ENCODE data around the gene TMEM175. TPM values are rescaled to one million over a fixed set of nuclear protein-coding genes. Genes with fewer than 3 reads are reported as not detected.

The TMEM175 gene
- total RNA-seq, 2 donors from 2014 or later: 20.2 to 24.0 TPM

DNA sequence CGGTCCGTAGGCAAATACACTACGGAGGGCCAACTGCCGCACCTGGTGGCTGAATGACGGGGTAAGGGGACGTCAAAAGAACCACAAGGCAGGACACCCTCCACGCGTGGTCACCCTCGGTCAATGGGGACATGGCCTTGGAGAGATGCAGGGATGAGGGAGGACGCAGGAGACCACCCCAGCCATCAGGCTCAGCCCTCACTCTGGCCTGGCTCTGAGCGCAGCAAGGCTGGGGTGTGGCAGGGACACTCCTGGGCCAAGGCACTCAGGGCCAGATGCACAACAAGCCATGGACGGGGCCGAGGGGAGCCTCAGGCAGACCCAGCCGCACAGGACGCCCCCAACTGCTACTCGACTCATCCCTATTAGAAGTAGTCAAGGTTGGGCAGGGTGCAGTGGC, 36.7 kb upstream of the TMEM175 start:
- H3K27me3 ChIP-seq: no peaks in the 10 kb centered on the region
- H3K4me1 ChIP-seq: no peaks in the 10 kb centered on the region
- H3K27ac ChIP-seq: no peak overlapping the region
- peaks cover 46% of the 10 kb centered on the region for H3K36me3 ChIP-seq
- TF ChIP-seq CTCF (IDR thresholded peaks at IDR 0.05): no peak
- no peaks in the 10 kb centered on the region for H3K9me3 ChIP-seq
- no peak for DNase-seq (ENCODE audit: low spot score)
- no peak overlapping the region for H3K4me3 ChIP-seq

DNA sequence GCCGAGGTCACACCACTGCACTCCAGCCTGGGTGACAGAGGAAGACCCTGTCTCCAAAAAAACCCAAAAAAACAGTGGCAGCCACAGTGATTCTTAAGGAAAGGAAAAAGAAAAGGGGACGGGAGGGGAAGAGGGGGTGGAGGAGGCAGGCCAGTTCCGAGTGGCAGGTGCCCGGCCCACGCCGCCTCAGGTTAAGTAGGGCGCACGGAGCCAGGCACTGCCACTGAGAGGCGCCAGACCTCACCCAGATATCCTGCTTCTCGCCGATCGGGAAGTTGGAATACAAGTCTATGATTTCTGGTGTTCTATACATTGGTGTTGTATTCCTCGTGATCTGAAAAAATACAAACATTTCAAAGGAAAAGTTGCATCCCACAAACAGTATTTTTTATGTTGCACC, 36.0 kb upstream of the TMEM175 start:
- H3K9me3 ChIP-seq: no peaks in the 10 kb centered on the region
- H3K27ac ChIP-seq: no peak overlapping the region
- H3K4me3 ChIP-seq: no peak overlapping the region
- peaks cover 46% of the 10 kb centered on the region for H3K36me3 ChIP-seq
- H3K27me3 ChIP-seq: no peaks in the 10 kb centered on the region
- no peaks in the 10 kb centered on the region for H3K4me1 ChIP-seq
- no peak for DNase-seq (ENCODE audit: low spot score)
- no peak for TF ChIP-seq CTCF (IDR thresholded peaks at IDR 0.05)

- no peaks in the 10 kb centered on the region for H3K27me3 ChIP-seq
- H3K4me3 ChIP-seq: no peak overlapping the region
- no peak for TF ChIP-seq CTCF (IDR thresholded peaks at IDR 0.05)
- no peaks in the 10 kb centered on the region for H3K4me1 ChIP-seq
- H3K27ac ChIP-seq: no peak overlapping the region
- peaks cover 46% of the 10 kb centered on the region for H3K36me3 ChIP-seq
- no peaks in the 10 kb centered on the region for H3K9me3 ChIP-seq
- DNase-seq (ENCODE audit: low spot score): no peak
Observed at GRCh38 chr4:896630-897029, 35.6 kb upstream of the TMEM175 start.

GRCh38 chr4:898123-898522, 34.1 kb upstream of the TMEM175 start:
- DNase-seq (ENCODE audit: low spot score): no peak
- H3K4me3 ChIP-seq: no peak overlapping the region
- H3K4me1 ChIP-seq: no peaks in the 10 kb centered on the region
- peaks cover 43% of the 10 kb centered on the region for H3K36me3 ChIP-seq
- no peak for TF ChIP-seq CTCF (IDR thresholded peaks at IDR 0.05)
- H3K9me3 ChIP-seq: no peaks in the 10 kb centered on the region
- H3K27ac ChIP-seq: no peak overlapping the region
- H3K27me3 ChIP-seq: no peaks in the 10 kb centered on the region

- H3K4me3 ChIP-seq: no peak overlapping the region
- H3K9me3 ChIP-seq: no peaks in the 10 kb centered on the region
- H3K27ac ChIP-seq: no peak overlapping the region
- H3K36me3 ChIP-seq: peaks cover 34% of the 10 kb centered on the region
- DNase-seq (ENCODE audit: low spot score): no peak
- H3K27me3 ChIP-seq: no peaks in the 10 kb centered on the region
- no peak for TF ChIP-seq CTCF (IDR thresholded peaks at IDR 0.05)
- H3K4me1 ChIP-seq: no peaks in the 10 kb centered on the region
Observed at GRCh38 chr4:898869-899555, 33.2 kb upstream of the TMEM175 start.

- no peak overlapping the region for H3K27ac ChIP-seq
- DNase-seq (ENCODE audit: low spot score): no peak
- no peak for TF ChIP-seq CTCF (IDR thresholded peaks at IDR 0.05)
- H3K36me3 ChIP-seq: peaks cover 31% of the 10 kb centered on the region
- H3K4me1 ChIP-seq: no peaks in the 10 kb centered on the region
- no peaks in the 10 kb centered on the region for H3K27me3 ChIP-seq
- H3K4me3 ChIP-seq: no peak overlapping the region
- H3K9me3 ChIP-seq: no peaks in the 10 kb centered on the region
Observed at GRCh38 chr4:899556-899906, 32.7 kb upstream of the TMEM175 start.
